Stomach (tissue), 9 donors: ENCODE data around the gene TRAF3IP3. TPM values are rescaled to one million over a fixed set of nuclear protein-coding genes. Genes with fewer than 3 reads are reported as not detected.

Experiments
- DNase-seq, 2 donors: peaks; one replicate each; pipeline versions ENCODE4 v3.0.0 to v3.0.0-alpha.2; 2013 to 2019
- H3K27ac ChIP-seq, 5 donors: fragments of 200-600 bp in 4 of 5; sonication (generic) in 4 of 5; one replicate each; pipeline ENCODE4 v1.5.1; 2013 to 2019; ENCODE audit warnings: mild to moderate bottlenecking in 1 of 5, moderate library complexity in 1 of 5
- H3K27me3 ChIP-seq, 3 donors: fragments of 200-600 bp; sonication (generic); one replicate each; pipeline ENCODE4 v1.5.1; 2017 to 2019; ENCODE audit warnings: mixed run types in 1 of 3
- H3K36me3 ChIP-seq, 4 donors: fragments of 200-600 bp; sonication (generic); 1 replicate in 3 of 4; 2 replicates in 1 of 4; pipeline ENCODE4 v1.5.1; 2016 to 2019
- H3K4me1 ChIP-seq, 4 donors: fragments of 200-600 bp; sonication (generic); one replicate each; pipeline ENCODE4 v1.5.1; 2016 to 2019
- H3K4me3 ChIP-seq, 4 donors: fragments of 200-600 bp; sonication (generic) in 3 of 4; one replicate each; pipeline ENCODE4 v1.5.1; 2016 to 2019; ENCODE audit warnings: mild to moderate bottlenecking in 1 of 4
- H3K9me3 ChIP-seq, 4 donors: fragments of 200-600 bp; sonication (generic); one replicate each; pipeline ENCODE4 v1.5.1; 2016 to 2019
- EP300 ChIP-seq: sonication (generic); formaldehyde crosslinking; IDR thresholded peaks from one replicate; pipeline ENCODE4 v1.6.1; 2017; ENCODE audit warnings: antibody characterized with exemption
- POLR2A ChIP-seq, 4 donors: fragments of 450-650 bp; IDR thresholded peaks; one replicate each; pipeline ENCODE4 v1.6.1; 2016; ENCODE audit warnings: antibody characterized with exemption in 4 of 4, control low read depth in 2 of 4, mild to moderate bottlenecking in 1 of 4, moderate library complexity in 1 of 4
- POLR2AphosphoS5 ChIP-seq, 3 donors: sonication (generic); formaldehyde crosslinking; IDR thresholded peaks; one replicate each; pipeline ENCODE4 v1.6.1; 2016; ENCODE audit warnings: antibody characterized with exemption in 3 of 3
- WGBS, 5 donors: extraction: QIAGEN DNeasy Blood & Tissue Kit in 3 of 5; methylation state at CpG; one replicate each; pipeline versions ENCODE4 v1.1.5 to v1.1.7; 2013 to 2018; 5-methylcytosine and 5-hydroxymethylcytosine counted together
- intact Hi-C: fragments of 100-400 bp; cut with DNase I; formaldehyde crosslinking; loops from one replicate; pipeline ENCODE4 v1.15.1; 2023; ENCODE audit warnings: low total_unique reads
- polyA plus RNA-seq, 3 donors: library from polyadenylated mRNA; stranded (reverse); fragments of 200-250 nt; gene quantifications; one replicate each; pipeline ENCODE4 v1.2.3, GENCODE V29; 2013
- total RNA-seq, 5 donors: library from RNA; depleted of rRNA; stranded (reverse); fragments of >200 nt; gene quantifications; one replicate each; pipeline versions ENCODE4 v1.1.0 to v1.2.3, GENCODE V29; 2014 to 2016
- TF ChIP-seq, protein P1 (sequence below), 7 experiments: fragments of 450-650 bp in 4 of 7; fragments of 200-600 bp in 3 of 7; sonication (generic) in 3 of 7; IDR thresholded peaks; one replicate each; pipeline ENCODE4 v1.5.1; 2016 to 2019; ENCODE audit warnings: antibody characterized with exemption in 7 of 7, control low read depth in 2 of 7, mild to moderate bottlenecking in 1 of 7
- donor health status: healthy with polysubstance abuse.
- donor health status: Bipolar disorder and iron deficiency.
- donor health status: healthy.

The TRAF3IP3 gene
- total and polyA plus RNA-seq, 8 donors: 2.2 to 9.6 (median 3.3) TPM; not detected in 1

DNA sequence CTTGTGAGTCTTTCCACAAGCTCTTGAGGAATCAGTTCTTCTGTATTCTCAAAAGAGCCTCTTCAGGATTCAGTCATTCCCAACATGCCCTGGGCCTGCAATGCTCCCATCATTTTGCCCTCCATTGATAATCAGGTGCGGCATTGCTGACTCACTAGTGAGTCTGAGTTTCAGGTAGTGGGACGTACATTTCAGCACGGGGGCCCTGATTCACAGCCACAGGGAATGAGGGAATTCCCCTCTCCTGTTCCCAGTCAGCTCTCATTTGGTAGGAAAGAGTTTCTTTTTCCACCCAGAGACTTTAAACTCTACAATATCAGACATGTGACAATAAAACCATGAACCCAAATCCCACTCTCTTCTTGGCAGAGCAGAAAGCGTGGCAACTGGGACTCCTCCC lies 53.8 kb downstream of the TRAF3IP3 start:
- H3K4me1 ChIP-seq: peaks cover 0 to 12% (median 6%) of the 10 kb centered on the region in 4 donors
- no peak overlapping the region for H3K27ac ChIP-seq
- H3K36me3 ChIP-seq: no peaks in the 10 kb centered on the region
- peaks cover 0 to 13% (median 4%) of the 10 kb centered on the region in 3 donors for H3K27me3 ChIP-seq
- DNase-seq: no peak
- intact Hi-C loops: no loop called here
- no peaks in the 10 kb centered on the region for H3K9me3 ChIP-seq
- WGBS, 5 donors: 75 to 87% (median 77%) methylated on average over 4 of the region's 4 CpGs
- TF ChIP-seq POLR2AphosphoS5 (IDR thresholded peaks at IDR 0.05) (no peak), POLR2A (IDR thresholded peaks at IDR 0.05) (no peak), EP300 (no peak)
- TF ChIP-seq, protein P1, sequence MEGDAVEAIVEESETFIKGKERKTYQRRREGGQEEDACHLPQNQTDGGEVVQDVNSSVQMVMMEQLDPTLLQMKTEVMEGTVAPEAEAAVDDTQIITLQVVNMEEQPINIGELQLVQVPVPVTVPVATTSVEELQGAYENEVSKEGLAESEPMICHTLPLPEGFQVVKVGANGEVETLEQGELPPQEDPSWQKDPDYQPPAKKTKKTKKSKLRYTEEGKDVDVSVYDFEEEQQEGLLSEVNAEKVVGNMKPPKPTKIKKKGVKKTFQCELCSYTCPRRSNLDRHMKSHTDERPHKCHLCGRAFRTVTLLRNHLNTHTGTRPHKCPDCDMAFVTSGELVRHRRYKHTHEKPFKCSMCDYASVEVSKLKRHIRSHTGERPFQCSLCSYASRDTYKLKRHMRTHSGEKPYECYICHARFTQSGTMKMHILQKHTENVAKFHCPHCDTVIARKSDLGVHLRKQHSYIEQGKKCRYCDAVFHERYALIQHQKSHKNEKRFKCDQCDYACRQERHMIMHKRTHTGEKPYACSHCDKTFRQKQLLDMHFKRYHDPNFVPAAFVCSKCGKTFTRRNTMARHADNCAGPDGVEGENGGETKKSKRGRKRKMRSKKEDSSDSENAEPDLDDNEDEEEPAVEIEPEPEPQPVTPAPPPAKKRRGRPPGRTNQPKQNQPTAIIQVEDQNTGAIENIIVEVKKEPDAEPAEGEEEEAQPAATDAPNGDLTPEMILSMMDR (IDR thresholded peaks at IDR 0.05): no peak
- no peak overlapping the region for H3K4me3 ChIP-seq

DNA sequence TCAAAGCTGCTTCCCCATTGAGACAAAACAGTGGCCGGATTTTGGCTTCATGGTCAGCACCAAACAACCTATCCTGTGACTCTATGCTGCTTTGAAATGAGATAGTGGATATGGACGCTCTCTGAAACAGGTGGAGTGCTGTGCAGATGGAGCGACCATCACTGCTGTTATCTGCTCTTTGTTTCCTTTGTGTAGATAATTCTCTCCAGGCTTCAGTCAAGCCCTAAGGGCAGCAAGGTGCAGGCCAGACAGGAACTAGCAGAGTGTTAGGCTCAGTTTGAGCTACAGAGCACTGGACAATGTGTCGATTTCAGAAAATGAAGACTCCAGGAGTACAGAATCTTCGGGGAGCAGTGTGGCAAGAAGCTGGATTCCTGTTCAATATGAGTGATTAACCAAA lies 54.9 kb downstream of the TRAF3IP3 start:
- H3K27ac ChIP-seq: no peak overlapping the region
- intact Hi-C loops: no loop called here
- peaks cover 0 to 11% (median 4%) of the 10 kb centered on the region in 4 donors for H3K4me1 ChIP-seq
- no peaks in the 10 kb centered on the region for H3K36me3 ChIP-seq
- DNase-seq: no peak
- H3K27me3 ChIP-seq: peaks cover 0 to 6% (median 3%) of the 10 kb centered on the region in 3 donors
- TF ChIP-seq POLR2AphosphoS5 (IDR thresholded peaks at IDR 0.05): no peak
- no peak for TF ChIP-seq EP300
- TF ChIP-seq POLR2A (IDR thresholded peaks at IDR 0.05): no peak
- TF ChIP-seq, protein P1 (IDR thresholded peaks at IDR 0.05): no peak
- no peak overlapping the region for H3K4me3 ChIP-seq
- WGBS, 5 donors: 71 to 88% (median 75%) methylated on average over 5 of the region's 5 CpGs
- H3K9me3 ChIP-seq: no peaks in the 10 kb centered on the region

DNA sequence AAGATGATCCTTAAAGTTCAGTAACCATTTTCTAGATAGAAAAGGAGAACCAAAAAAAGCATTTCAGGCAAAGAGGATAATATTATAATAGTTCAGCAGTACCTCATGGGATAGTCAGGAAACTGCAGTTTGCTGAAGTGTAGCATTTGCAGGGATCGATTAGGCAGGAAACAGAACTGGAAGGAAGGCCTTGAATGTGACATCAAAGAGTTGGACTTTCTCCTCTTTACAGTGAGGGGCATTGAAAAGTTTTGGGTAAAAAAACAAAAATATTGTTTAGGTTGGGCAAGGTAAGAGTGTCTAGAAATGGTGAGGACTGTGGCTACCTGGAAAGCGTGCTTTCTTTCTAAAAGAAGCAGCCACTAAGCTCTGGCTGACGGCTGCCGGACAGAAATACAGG lies 58.0 kb downstream of the TRAF3IP3 start:
- DNase-seq: no peak
- Histone ChIP-seq H3K4me3 (no peak overlapping the region), H3K36me3 (no peaks in the 10 kb centered on the region), H3K9me3 (no peaks in the 10 kb centered on the region), H3K27ac (no peak overlapping the region), H3K4me1 (no peaks in the 10 kb centered on the region), H3K27me3 (peaks cover 0 to 4% (median 0%) of the 10 kb centered on the region in 3 donors)
- intact Hi-C loops: no loop called here
- no peak for TF ChIP-seq POLR2AphosphoS5 (IDR thresholded peaks at IDR 0.05)
- TF ChIP-seq EP300: no peak
- TF ChIP-seq, protein P1 (IDR thresholded peaks at IDR 0.05): no peak
- TF ChIP-seq POLR2A (IDR thresholded peaks at IDR 0.05): no peak
- 91 to 93% (median 91%) methylated on average over 4 of the region's 4 CpGs for WGBS, 5 donors

DNA sequence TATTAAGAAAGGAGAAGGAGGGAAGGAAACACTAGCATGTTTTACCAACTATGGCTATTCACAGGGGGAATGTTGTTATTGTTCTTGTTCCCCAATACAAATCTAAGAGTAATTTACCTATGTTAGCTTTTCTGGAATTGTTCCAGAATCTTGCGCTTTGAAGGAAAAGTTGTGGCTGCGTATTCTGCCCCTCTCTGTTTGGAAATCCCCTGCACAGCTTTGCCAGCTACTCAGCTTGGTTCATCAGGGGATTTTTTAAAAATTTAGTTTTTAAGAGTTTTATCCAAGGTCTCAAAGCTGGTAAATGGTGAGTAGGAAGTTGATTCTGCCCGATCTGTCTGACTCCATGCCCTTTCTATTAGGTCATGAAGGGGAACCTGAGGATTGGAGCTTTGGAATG lies 59.6 kb downstream of the TRAF3IP3 start:
- H3K4me3 ChIP-seq: no peak overlapping the region
- 78 to 83% (median 81%) methylated on average over 3 of the region's 3 CpGs for WGBS, 5 donors
- DNase-seq: no peak
- intact Hi-C loops: no loop called here
- no peaks in the 10 kb centered on the region for H3K36me3 ChIP-seq
- H3K27ac ChIP-seq: no peak overlapping the region
- H3K27me3 ChIP-seq: peaks cover 0 to 7% (median 3%) of the 10 kb centered on the region in 3 donors
- TF ChIP-seq POLR2AphosphoS5 (IDR thresholded peaks at IDR 0.05) (no peak), EP300 (no peak), POLR2A (IDR thresholded peaks at IDR 0.05) (no peak)
- TF ChIP-seq, protein P1 (IDR thresholded peaks at IDR 0.05): no peak
- H3K9me3 ChIP-seq: no peaks in the 10 kb centered on the region
- no peaks in the 10 kb centered on the region for H3K4me1 ChIP-seq
